ENCODE data around the gene TTC23L.
A peak's percentile ranks its signal among the peaks of the same experiment; 100 is the strongest.

The TTC23L gene

DNA sequence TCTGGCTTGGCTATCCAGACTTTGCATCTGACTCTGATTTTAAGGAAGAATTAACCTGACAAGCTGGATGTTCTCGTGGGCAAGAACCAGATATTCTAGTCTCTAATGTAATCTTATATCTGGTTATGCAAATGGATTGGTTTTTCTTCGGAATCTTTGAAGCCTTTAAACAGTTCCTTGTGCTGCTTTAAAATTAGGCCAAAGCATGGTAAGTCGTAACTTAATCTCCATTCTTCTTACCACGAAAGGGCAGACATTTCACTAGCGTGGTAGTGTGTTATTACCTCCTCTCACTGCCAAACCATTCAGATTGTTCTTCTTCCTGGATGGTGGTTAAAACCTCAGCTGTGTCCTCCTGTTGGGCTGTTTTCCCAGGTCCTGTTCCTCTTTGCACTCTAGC lies 34.1 kb upstream of the TTC23L start:
- H3K4me3 ChIP-seq (ENCODE audit: low read length) = no peak overlapping the region
- TF ChIP-seq, protein P1, sequence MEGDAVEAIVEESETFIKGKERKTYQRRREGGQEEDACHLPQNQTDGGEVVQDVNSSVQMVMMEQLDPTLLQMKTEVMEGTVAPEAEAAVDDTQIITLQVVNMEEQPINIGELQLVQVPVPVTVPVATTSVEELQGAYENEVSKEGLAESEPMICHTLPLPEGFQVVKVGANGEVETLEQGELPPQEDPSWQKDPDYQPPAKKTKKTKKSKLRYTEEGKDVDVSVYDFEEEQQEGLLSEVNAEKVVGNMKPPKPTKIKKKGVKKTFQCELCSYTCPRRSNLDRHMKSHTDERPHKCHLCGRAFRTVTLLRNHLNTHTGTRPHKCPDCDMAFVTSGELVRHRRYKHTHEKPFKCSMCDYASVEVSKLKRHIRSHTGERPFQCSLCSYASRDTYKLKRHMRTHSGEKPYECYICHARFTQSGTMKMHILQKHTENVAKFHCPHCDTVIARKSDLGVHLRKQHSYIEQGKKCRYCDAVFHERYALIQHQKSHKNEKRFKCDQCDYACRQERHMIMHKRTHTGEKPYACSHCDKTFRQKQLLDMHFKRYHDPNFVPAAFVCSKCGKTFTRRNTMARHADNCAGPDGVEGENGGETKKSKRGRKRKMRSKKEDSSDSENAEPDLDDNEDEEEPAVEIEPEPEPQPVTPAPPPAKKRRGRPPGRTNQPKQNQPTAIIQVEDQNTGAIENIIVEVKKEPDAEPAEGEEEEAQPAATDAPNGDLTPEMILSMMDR (IDR thresholded peaks at IDR 0.05; ENCODE audit: insufficient read depth, low read depth, low read length, missing control alignments) = no peak
- peak; percentile 14 for DNase-seq (ENCODE audit: low read depth)

DNA sequence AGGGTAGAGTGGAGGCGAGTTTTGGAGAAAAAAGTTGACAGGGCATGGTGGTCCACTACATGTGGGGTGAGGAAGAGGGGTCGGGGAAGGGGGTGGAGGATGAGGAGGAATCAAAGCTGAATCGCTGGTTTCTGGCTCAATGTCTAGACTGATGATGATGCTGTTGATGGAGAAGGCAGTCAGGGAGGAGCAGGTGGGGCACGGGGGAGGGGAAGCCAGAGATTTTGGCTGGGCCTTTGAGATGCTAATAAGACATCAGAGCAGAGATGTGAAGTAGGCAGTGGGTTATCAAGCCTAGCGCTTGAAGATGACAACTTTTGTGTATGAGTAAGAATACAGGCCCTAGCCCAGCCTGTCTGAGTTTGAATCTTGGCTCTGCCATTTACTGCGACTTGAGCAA lies 32.4 kb upstream of the TTC23L start:
- TF ChIP-seq, protein P1 (IDR thresholded peaks at IDR 0.05; ENCODE audit: insufficient read depth, low read depth, low read length, missing control alignments) = no peak
- H3K4me3 ChIP-seq (ENCODE audit: low read length) = no peak overlapping the region

DNA sequence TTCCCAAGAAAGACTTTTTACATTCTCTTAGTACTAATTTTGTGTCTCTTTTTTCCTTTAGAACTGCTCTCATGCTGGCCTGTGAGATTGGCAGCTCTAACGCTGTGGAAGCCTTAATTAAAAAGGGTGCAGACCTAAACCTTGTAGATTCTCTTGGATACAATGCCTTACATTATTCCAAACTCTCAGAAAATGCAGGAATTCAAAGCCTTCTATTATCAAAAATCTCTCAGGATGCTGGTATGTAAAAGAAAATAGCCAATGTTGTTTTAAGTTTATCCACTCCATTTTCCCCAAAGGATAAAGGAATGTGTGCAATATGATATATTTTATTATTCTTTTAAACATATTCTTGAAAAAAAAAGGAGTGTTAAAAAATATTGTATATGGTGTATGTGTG lies 27.3 kb upstream of the TTC23L start:
- H3K4me3 ChIP-seq (ENCODE audit: low read length) = no peak overlapping the region
- no peak for DNase-seq (ENCODE audit: low read depth)
- TF ChIP-seq, protein P1 (IDR thresholded peaks at IDR 0.05; ENCODE audit: insufficient read depth, low read depth, low read length, missing control alignments) = no peak

More for the DNA sequence above, 32.4 kb upstream of the TTC23L start:
- no peak for DNase-seq (ENCODE audit: low read depth)

DNA sequence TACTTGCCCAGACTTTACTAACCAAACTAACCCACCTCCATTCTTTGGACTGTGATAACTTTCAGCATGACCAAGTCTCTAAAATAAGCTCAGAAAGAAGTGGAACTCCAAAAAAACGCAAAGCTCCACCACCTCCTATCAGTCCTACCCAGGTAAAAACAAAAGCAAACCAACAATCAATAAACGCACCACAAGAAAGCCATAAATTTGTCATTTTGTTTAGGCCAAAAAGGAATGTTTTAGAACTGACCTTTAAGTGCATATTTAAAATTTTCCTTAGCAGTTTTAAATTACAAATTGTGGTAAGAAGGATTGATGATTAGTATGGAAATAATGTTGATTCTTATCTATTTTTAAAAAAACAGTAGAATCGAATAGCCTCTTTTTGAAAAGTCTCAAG lies 25.5 kb upstream of the TTC23L start:
- DNase-seq (ENCODE audit: low read depth) = no peak
- TF ChIP-seq, protein P1 (IDR thresholded peaks at IDR 0.05; ENCODE audit: insufficient read depth, low read depth, low read length, missing control alignments) = no peak
- no peak overlapping the region for H3K4me3 ChIP-seq (ENCODE audit: low read length)

DNA sequence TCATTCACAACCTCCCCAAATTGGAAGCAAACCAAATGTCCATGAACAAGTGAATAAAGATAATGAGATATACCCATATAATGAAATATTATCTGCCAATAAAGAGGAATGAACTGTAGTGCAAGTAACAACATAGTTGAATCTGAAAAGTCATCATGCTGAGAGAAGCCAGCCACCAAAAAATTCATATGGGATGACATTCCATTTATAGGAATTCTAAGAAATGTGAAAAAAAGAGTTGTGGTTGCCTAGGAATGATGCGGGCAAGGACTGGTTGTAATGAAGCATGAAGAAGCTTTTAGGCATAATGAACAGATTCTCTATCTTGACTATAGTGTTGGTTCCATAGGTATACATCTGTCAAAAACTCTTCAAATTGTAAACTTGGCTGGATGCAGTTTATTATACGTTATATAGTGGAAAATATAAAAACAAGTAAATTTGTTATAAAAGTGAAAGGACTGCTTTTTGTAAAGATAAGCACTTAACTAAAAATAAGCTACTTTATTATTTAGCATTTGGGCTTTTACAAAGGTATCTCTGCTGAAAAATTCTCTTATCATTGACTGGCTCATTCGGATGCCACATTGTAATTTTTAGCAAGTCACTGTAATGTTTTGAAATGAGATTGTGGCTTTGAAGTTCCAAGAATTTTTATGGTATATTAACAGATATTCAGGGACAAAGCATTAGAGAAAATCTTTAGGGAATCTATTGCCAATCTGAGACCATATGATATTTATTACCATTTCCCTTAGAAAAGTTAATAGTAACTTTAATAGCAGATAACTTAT lies 21.2 kb upstream of the TTC23L start:
- no peak for DNase-seq (ENCODE audit: low read depth)
- H3K4me3 ChIP-seq (ENCODE audit: low read length) = no peak overlapping the region
- TF ChIP-seq, protein P1 (IDR thresholded peaks at IDR 0.05; ENCODE audit: insufficient read depth, low read depth, low read length, missing control alignments) = no peak

DNA sequence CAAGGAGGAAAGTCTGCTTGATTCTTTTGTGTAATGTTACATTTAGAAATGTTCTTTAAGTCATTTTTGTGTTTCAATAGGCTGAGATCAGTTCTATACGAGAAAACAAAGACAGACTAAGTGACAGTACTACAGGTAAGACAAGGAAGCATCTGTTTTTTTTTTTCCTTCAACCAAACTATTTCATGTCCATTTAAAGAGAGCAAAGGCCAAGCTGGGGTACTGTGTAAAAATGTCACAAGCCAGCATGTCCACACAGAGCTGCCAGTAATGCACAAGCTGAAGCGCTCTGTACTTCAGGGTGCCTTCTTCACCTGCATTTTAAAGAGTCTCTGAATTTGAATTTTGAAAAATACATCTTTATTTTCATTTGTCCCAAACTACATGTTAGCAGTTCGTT lies 20.2 kb upstream of the TTC23L start:
- no peak overlapping the region for H3K4me3 ChIP-seq (ENCODE audit: low read length)
- no peak for DNase-seq (ENCODE audit: low read depth)
- TF ChIP-seq, protein P1 (IDR thresholded peaks at IDR 0.05; ENCODE audit: insufficient read depth, low read depth, low read length, missing control alignments) = no peak

DNA sequence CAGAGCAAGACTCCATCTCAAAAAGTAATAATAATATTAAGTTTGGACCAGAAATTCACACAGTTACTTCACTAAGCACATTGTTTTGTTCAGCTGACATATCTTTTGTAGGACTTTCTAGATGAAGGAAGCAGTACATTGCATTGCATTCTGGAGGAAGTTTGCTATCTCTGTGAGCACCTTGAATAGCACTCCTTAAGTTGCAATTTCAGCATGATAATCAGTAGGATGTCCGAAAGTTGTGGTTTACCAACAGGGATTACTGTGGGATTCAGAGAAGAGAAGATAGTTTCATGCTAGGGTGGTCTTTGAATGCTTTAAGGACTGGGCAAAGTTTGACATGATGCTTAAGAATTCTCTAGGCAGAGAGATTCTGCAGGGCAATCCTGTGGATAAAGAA lies 18.4 kb upstream of the TTC23L start:
- no peak for DNase-seq (ENCODE audit: low read depth)
- TF ChIP-seq, protein P1 (IDR thresholded peaks at IDR 0.05; ENCODE audit: insufficient read depth, low read depth, low read length, missing control alignments) = no peak
- no peak overlapping the region for H3K4me3 ChIP-seq (ENCODE audit: low read length)
